Measurements from ENCODE around the gene AVPR1A. TPM values are rescaled to one million over a fixed set of nuclear protein-coding genes. Genes with fewer than 3 reads are reported as not detected.
"Not testable (repeated sequence)": the region's sequence is repeated elsewhere in the genome, so short reads cannot be mapped to it uniquely, and the experiment has no call there.

AVPR1A gene
- total RNA-seq = 1 to 10 TPM; 4.0 TPM
- long read RNA-seq, donor 1, full-length matches to known transcripts = 1 of 1 reads
- long read RNA-seq, donor 1, partial matches to known transcripts = 0 of 1 reads
- long read RNA-seq, donor 1, other reads (novel, unspliced or antisense) = 0 of 1 reads
- long read RNA-seq, donor 2, partial matches to known transcripts = 0 of 1 reads
- long read RNA-seq, donor 2, other reads (novel, unspliced or antisense) = 1 of 1 reads

- intact Hi-C loops (cut with DNase I) = no loop called here
- peak; percentile 76 for DNase-seq (ENCODE audit: low spot score)
These were observed at the start of gene AVPR1A for GRCh38 chr12:63150713-63151622. TSS of gene AVPR1A (minus strand) at chr12:63151201. CDS start at chr12:63150836, 365 bp downstream.

- DNase-seq (ENCODE audit: low spot score) = no peak
- intact Hi-C loops (cut with DNase I) = no loop called here
These were observed 45.2 kb upstream of the AVPR1A start for GRCh38 chr12:63196168-63196567.

- intact Hi-C loops (cut with DNase I) = no loop called here
- no peak for DNase-seq (ENCODE audit: low spot score)
These were observed 28.2 kb upstream of the AVPR1A start for GRCh38 chr12:63179224-63179623.

- intact Hi-C loops (cut with DNase I) = no loop called here
- DNase-seq (ENCODE audit: low spot score) = no peak
These were observed 19.3 kb upstream of the AVPR1A start for GRCh38 chr12:63170321-63170720.

GRCh38 chr12:63167741-63168140, 16.7 kb upstream of the AVPR1A start:
- intact Hi-C loops (cut with DNase I); DNase-seq (ENCODE audit: low spot score): not testable (repeated sequence)

GRCh38 chr12:63164911-63165310, 13.9 kb upstream of the AVPR1A start:
- intact Hi-C loops (cut with DNase I) = no loop called here
- DNase-seq (ENCODE audit: low spot score) = no peak

GRCh38 chr12:63163541-63163940, 12.5 kb upstream of the AVPR1A start:
- DNase-seq (ENCODE audit: low spot score) = no peak
- intact Hi-C loops (cut with DNase I) = no loop called here

GRCh38 chr12:63155375-63155774, 4.4 kb upstream of the AVPR1A start:
- intact Hi-C loops (cut with DNase I) = no loop called here
- no peak for DNase-seq (ENCODE audit: low spot score)

- intact Hi-C loops (cut with DNase I) = no loop called here
These were observed 3.6 kb upstream of the AVPR1A start for GRCh38 chr12:63154560-63154959.

GRCh38 chr12:63152321-63152700, 1.3 kb upstream of the AVPR1A start:
- no peak for DNase-seq (ENCODE audit: low spot score)
- intact Hi-C loops (cut with DNase I) = loop anchor here in 1 of 2 donors (2.0 kb wide), 1 partner anchor 68 kb away; no protein-coding TSS in a partner anchor

More at GRCh38 chr12:63154560-63154959, 3.6 kb upstream of the AVPR1A start:
- DNase-seq (ENCODE audit: low spot score) = no peak

- intact Hi-C loops (cut with DNase I) = loop anchor here in 1 of 2 donors (2.0 kb wide), 1 partner anchor 69 kb away; no protein-coding TSS in a partner anchor
- no peak for DNase-seq (ENCODE audit: low spot score)
These were observed 771 bp upstream of the AVPR1A start for GRCh38 chr12:63151623-63152320.

- peak; percentile 74 for DNase-seq (ENCODE audit: low spot score)
- intact Hi-C loops (cut with DNase I) = no loop called here
These were observed 890 bp downstream of the AVPR1A start for GRCh38 chr12:63149909-63150712.

GRCh38 chr12:63144556-63144955, 6.4 kb downstream of the AVPR1A start:
- intact Hi-C loops (cut with DNase I) = no loop called here
- no peak for DNase-seq (ENCODE audit: low spot score)

GRCh38 chr12:63138488-63138887, 12.5 kb downstream of the AVPR1A start:
- intact Hi-C loops (cut with DNase I) = no loop called here
- no peak for DNase-seq (ENCODE audit: low spot score)

GRCh38 chr12:63133981-63134380, 17.0 kb downstream of the AVPR1A start:
- DNase-seq (ENCODE audit: low spot score) = no peak
- intact Hi-C loops (cut with DNase I) = no loop called here

GRCh38 chr12:63132201-63132600, 18.8 kb downstream of the AVPR1A start:
- intact Hi-C loops (cut with DNase I) = no loop called here

GRCh38 chr12:63129927-63130326, 21.1 kb downstream of the AVPR1A start:
- DNase-seq (ENCODE audit: low spot score) = no peak
- intact Hi-C loops (cut with DNase I) = no loop called here

More at GRCh38 chr12:63132201-63132600, 18.8 kb downstream of the AVPR1A start:
- DNase-seq (ENCODE audit: low spot score) = no peak

- DNase-seq (ENCODE audit: low spot score) = no peak
- intact Hi-C loops (cut with DNase I) = loop anchor here in 1 of 2 donors (5.0 kb wide), 1 partner anchor 533 kb away; no protein-coding TSS in a partner anchor
These were observed 26.2 kb downstream of the AVPR1A start for GRCh38 chr12:63124778-63125177.
